ENCODE data around the gene FBXO10.

DNA sequence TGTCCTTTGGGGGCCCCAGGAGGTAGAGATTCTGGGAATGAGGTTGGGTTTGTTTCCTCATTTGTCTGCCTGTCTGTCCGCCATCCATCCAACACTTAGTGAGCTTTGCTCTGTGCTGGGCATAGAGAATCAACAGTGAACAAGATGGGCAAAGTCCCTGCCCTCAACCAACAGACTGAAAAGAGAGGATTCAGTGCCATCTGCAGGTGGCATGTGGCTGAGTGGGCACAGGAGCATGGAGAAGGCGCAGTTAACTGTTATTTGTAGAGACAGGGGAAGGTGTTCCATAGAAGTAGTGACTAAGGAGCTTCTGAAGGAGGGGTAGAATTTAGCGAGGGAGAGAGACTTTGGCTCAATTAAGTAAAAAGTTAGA is 67.4 kb downstream of the FBXO10 start:
- TF ChIP-seq SUPT20H (IDR thresholded peaks at IDR 0.05; ENCODE audit: borderline replicate concordance, control insufficient read depth, low read depth, low read length) = no peak
- TF ChIP-seq MTA2 (IDR thresholded peaks at IDR 0.05; ENCODE audit: low read depth) = no peak
- TF ChIP-seq, protein P1, sequence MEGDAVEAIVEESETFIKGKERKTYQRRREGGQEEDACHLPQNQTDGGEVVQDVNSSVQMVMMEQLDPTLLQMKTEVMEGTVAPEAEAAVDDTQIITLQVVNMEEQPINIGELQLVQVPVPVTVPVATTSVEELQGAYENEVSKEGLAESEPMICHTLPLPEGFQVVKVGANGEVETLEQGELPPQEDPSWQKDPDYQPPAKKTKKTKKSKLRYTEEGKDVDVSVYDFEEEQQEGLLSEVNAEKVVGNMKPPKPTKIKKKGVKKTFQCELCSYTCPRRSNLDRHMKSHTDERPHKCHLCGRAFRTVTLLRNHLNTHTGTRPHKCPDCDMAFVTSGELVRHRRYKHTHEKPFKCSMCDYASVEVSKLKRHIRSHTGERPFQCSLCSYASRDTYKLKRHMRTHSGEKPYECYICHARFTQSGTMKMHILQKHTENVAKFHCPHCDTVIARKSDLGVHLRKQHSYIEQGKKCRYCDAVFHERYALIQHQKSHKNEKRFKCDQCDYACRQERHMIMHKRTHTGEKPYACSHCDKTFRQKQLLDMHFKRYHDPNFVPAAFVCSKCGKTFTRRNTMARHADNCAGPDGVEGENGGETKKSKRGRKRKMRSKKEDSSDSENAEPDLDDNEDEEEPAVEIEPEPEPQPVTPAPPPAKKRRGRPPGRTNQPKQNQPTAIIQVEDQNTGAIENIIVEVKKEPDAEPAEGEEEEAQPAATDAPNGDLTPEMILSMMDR (IDR thresholded peaks at IDR 0.05 in 2 of 3, conservative IDR thresholded peaks at IDR 0.05 in 1 of 3; ENCODE audit: control insufficient read depth in 2 of 3, extremely low read depth in 1 of 3, insufficient read depth in 1 of 3, low read depth in 3 of 3, low read length in 3 of 3) = no peak; a peak in 1 of 6 replicates
